ENCODE data around the gene TMA7B.

GRCh38 chr22:39983346-39983745, 23.1 kb downstream of the TMA7B start:
- no peak for TF ChIP-seq CTCF (IDR thresholded peaks at IDR 0.05)
- no peak for TF ChIP-seq POLR2A (IDR thresholded peaks at IDR 0.05)
